Smooth muscle cell (in vitro differentiated cells): ENCODE measurements around the gene ECSCR. TPM values are rescaled to one million over a fixed set of nuclear protein-coding genes. Genes with fewer than 3 reads are reported as not detected.

ENCODE experiments used
- DNase-seq: peaks from one replicate; lab custom pipeline; 2025; ENCODE audit not compliant: unreplicated experiment; lab: John Stamatoyannopoulos, UW
- H2AFZ ChIP-seq: fragments of 200-600 bp; sonication (generic); 2 replicates; pipeline ENCODE4 v1.6.0; 2016; ENCODE audit warnings: antibody characterized with exemption, low read depth, mild to moderate bottlenecking
- H3F3A ChIP-seq: fragments of 200-600 bp; sonication (generic); 2 replicates; pipeline ENCODE4 v1.6.0; 2017; ENCODE audit warnings: antibody characterized with exemption, low read depth
- H3K27ac ChIP-seq: fragments of 200-600 bp; sonication (generic); 2 replicates; pipeline ENCODE4 v1.5.1; 2016; ENCODE audit warnings: low read depth, mild to moderate bottlenecking
- H3K27me3 ChIP-seq: fragments of 200-600 bp; sonication (generic); 2 replicates; pipeline ENCODE4 v1.6.1; 2016; ENCODE audit warnings: low read depth, mild to moderate bottlenecking
- H3K36me3 ChIP-seq: fragments of 200-600 bp; sonication (generic); 2 replicates; pipeline ENCODE4 v1.5.1; 2016; ENCODE audit warnings: low read depth
- H3K4me1 ChIP-seq: fragments of 200-600 bp; sonication (generic); 2 replicates; pipeline ENCODE4 v1.5.1; 2016; ENCODE audit warnings: low read depth
- H3K4me2 ChIP-seq: fragments of 200-600 bp; sonication (generic); 2 replicates; pipeline ENCODE4 v1.6.0; 2016; ENCODE audit warnings: mild to moderate bottlenecking
- H3K4me3 ChIP-seq: fragments of 200-600 bp; sonication (generic); 2 replicates; pipeline ENCODE4 v1.5.1; 2016; ENCODE audit warnings: mild to moderate bottlenecking
- H3K79me2 ChIP-seq: fragments of 200-600 bp; sonication (generic); 2 replicates; pipeline ENCODE4 v1.6.0; 2016; ENCODE audit warnings: low read depth, mild to moderate bottlenecking
- H3K9ac ChIP-seq: fragments of 200-600 bp; sonication (generic); 2 replicates; pipeline ENCODE4 v1.6.0; 2016; ENCODE audit warnings: low read depth
- H3K9me3 ChIP-seq: fragments of 200-600 bp; sonication (generic); replicated peaks from 2 replicates; pipeline ENCODE4 v1.5.1; 2016; ENCODE audit warnings: low read depth
- H4K20me1 ChIP-seq: fragments of 200-600 bp; sonication (generic); 2 replicates; pipeline ENCODE4 v1.6.0; 2016; ENCODE audit warnings: low read depth
- WGBS: methylation state at CpG from one replicate; pipeline ENCODE4 v1.1.7; 2016; ENCODE audit warnings: low lambda C conversion rate; 5-methylcytosine and 5-hydroxymethylcytosine counted together
- polyA plus RNA-seq: library from polyadenylated mRNA; unstranded; fragments of >200 nt; fragmentation: Nextera tagmentation; extraction: Ambion mirVana; gene quantifications from 2 replicates; pipeline ENCODE4 v1.2.1, GENCODE V29; 2016
- total RNA-seq: library from RNA; depleted of rRNA; stranded (reverse); fragments of >200 nt; gene quantifications from 2 replicates; pipeline ENCODE4 v1.2.3, GENCODE V29; 2014
- TF ChIP-seq, protein P1 (sequence below): fragments of 200-600 bp; sonication (generic); IDR thresholded peaks from 2 replicates; pipeline ENCODE4 v1.5.1; 2017; ENCODE audit warnings: borderline replicate concordance, mild to moderate bottlenecking, antibody characterized with exemption; ENCODE audit not compliant: insufficient read depth, poor library complexity, severe bottlenecking

The ECSCR gene
- total and polyA plus RNA-seq, 2 experiments from 2014 or later: 0.41 TPM; not detected in 1

DNA sequence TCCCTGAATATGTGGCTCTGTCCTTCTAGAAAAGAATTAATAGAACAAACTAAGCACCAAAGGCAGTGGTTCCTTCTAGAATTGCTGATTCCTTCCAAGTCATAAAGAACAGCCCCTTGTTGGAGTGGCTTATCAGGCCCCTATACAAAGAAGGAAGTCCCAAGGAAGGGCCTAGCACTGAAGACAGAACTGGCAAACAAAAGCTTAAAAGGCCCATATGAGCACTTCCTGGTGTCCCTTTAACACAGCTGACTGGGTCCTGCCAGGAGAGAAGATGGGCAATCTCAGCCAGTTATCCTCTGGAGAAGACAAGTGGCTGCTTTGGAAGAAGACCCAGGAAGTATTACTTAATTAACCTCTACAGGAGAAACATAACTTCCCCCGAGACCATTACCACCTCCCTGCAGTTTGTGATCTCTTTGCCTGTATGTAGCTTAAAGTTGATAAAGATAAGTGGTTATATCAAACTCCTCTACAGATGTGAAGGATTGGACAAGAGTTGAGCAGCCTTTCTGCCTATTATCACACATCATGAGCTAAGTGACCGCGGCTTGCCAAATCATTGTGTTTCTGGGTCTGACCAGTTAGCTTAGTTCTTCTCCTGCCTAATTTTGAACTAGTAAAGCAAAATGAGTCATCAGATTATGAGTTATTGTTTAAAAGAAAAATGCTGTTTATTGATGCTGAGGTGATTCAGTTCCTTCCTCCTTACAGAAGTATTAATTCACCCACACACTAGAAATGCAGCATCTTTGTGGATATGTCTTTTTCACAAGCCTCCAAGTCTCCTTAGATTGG is 33.3 kb upstream of the ECSCR start:
- no peak for DNase-seq
- no peaks in the 10 kb centered on the region for H3F3A ChIP-seq
- TF ChIP-seq, protein P1, sequence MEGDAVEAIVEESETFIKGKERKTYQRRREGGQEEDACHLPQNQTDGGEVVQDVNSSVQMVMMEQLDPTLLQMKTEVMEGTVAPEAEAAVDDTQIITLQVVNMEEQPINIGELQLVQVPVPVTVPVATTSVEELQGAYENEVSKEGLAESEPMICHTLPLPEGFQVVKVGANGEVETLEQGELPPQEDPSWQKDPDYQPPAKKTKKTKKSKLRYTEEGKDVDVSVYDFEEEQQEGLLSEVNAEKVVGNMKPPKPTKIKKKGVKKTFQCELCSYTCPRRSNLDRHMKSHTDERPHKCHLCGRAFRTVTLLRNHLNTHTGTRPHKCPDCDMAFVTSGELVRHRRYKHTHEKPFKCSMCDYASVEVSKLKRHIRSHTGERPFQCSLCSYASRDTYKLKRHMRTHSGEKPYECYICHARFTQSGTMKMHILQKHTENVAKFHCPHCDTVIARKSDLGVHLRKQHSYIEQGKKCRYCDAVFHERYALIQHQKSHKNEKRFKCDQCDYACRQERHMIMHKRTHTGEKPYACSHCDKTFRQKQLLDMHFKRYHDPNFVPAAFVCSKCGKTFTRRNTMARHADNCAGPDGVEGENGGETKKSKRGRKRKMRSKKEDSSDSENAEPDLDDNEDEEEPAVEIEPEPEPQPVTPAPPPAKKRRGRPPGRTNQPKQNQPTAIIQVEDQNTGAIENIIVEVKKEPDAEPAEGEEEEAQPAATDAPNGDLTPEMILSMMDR: no peak
- no peak overlapping the region for H2AFZ ChIP-seq
- no peak overlapping the region for H3K4me2 ChIP-seq
- no peaks in the 10 kb centered on the region for H3K79me2 ChIP-seq
- H3K4me1 ChIP-seq: peaks cover 6% of the 10 kb centered on the region
- H3K4me3 ChIP-seq: no peak overlapping the region
- H4K20me1 ChIP-seq: no peaks in the 10 kb centered on the region
- no peaks in the 10 kb centered on the region for H3K27me3 ChIP-seq
- no peak overlapping the region for H3K27ac ChIP-seq
- 80% methylated on average over 3 of the region's 3 CpGs for WGBS
- H3K9ac ChIP-seq: no peak overlapping the region
- no peaks in the 10 kb centered on the region for H3K36me3 ChIP-seq
- H3K9me3 ChIP-seq: no peaks in the 10 kb centered on the region

DNA sequence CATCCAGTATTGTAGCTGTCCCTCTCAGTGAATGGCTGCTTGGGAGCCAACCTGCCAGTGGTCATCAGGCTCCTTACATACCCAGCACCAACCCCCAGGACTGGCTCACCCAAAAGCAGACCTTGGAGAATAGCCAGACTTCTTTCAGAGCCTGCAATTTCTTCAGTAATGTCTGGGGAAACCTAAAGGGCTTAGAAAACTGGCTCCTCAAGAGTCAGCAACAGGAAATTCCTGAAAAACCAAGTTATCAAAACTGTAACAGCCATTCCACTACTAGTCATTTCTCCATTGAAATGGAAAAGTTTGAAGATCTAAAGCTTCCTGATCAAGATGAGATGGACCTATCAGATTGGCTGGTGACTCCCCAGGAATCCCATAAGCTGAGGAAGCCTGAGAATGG is 32.3 kb upstream of the ECSCR start:
- Histone ChIP-seq H2AFZ (peak overlapping the region; percentile 20), H4K20me1 (no peaks in the 10 kb centered on the region), H3K27me3 (no peaks in the 10 kb centered on the region), H3K79me2 (no peaks in the 10 kb centered on the region), H3K9ac (no peak overlapping the region), H3K4me1 (peaks cover 6% of the 10 kb centered on the region), H3K36me3 (no peaks in the 10 kb centered on the region), H3K27ac (peak overlapping the region; percentile 15), H3F3A (no peaks in the 10 kb centered on the region), H3K4me2 (peak overlapping the region; percentile 50), H3K9me3 (no peaks in the 10 kb centered on the region), H3K4me3 (no peak overlapping the region)
- no peak for DNase-seq
- TF ChIP-seq, protein P1: no peak

DNA sequence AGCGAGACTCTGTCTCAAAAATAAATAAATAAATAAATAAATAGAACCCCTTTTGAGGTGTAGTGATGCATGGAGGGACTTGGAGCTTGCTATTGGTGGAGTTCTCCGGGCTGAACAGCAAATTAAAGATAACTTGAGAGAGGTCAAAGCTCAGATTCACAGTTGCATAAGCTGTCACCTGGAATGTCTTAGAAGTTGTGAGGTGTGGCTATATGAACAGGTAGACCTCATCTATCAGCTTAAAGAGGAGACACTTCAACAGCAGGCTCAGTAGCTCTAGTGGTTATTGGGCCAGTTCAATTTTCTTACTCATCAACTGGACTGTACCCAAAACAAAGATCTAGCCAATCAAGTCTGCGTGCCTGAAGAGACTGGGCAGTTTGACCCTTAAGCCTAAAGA is 31.7 kb upstream of the ECSCR start:
- TF ChIP-seq, protein P1: no peak
- no peak overlapping the region for H2AFZ ChIP-seq
- no peaks in the 10 kb centered on the region for H3K9me3 ChIP-seq
- no peaks in the 10 kb centered on the region for H3K36me3 ChIP-seq
- no peak overlapping the region for H3K9ac ChIP-seq
- no peak overlapping the region for H3K4me3 ChIP-seq
- WGBS: 99% methylated on average over 3 of the region's 3 CpGs
- no peaks in the 10 kb centered on the region for H4K20me1 ChIP-seq
- peak overlapping the region; percentile 50 for H3K4me2 ChIP-seq
- no peaks in the 10 kb centered on the region for H3F3A ChIP-seq
- H3K27ac ChIP-seq: peak overlapping the region; percentile 15
- H3K79me2 ChIP-seq: no peaks in the 10 kb centered on the region
- peaks cover 6% of the 10 kb centered on the region for H3K4me1 ChIP-seq
- no peak for DNase-seq
- no peaks in the 10 kb centered on the region for H3K27me3 ChIP-seq

DNA sequence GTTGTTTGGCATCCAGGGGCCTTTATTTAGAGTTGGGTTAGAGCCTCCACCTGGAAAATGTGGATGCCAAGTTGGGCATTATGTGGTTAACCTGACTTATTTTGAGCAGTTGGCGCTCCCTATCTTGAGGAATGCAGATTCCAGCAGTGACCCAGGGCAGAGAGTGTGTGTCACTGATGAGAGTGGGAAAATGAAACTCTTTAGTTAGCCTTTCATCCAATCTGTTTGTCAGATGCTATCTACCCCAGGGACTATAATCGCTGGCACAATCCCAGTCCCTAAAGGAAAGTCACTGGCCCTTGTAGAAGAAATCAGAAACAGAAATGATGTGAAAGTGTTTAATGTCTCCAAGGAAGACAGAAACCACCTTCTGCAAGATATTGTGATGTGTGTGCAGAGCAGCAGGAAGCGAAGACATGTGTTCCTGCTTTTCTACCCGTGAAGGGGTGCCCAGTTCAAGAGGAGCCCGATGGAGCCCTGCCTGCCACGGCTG is 30.2 kb upstream of the ECSCR start:
- H3K27ac ChIP-seq: no peak overlapping the region

More for the DNA sequence above, 30.2 kb upstream of the ECSCR start:
- H3K79me2 ChIP-seq: no peaks in the 10 kb centered on the region
- DNase-seq: no peak
- H2AFZ ChIP-seq: no peak overlapping the region
- H3K4me3 ChIP-seq: no peak overlapping the region
- H3K4me2 ChIP-seq: peak overlapping the region; percentile 1
- H4K20me1 ChIP-seq: no peaks in the 10 kb centered on the region
- WGBS: 49% methylated on average over 6 of the region's 6 CpGs
- peaks cover 6% of the 10 kb centered on the region for H3K4me1 ChIP-seq
- H3F3A ChIP-seq: no peaks in the 10 kb centered on the region
- TF ChIP-seq, protein P1: no peak
- no peaks in the 10 kb centered on the region for H3K27me3 ChIP-seq
- no peaks in the 10 kb centered on the region for H3K36me3 ChIP-seq
- H3K9me3 ChIP-seq: no peaks in the 10 kb centered on the region
- no peak overlapping the region for H3K9ac ChIP-seq
